HG03139 (cell line): Measurements from ENCODE around the gene SNCA.

Experiments used
- ATAC-seq: cut with Tn5 transposase; IDR thresholded peaks from one replicate; pipeline ENCODE4 v1.9.1; 2021; ENCODE audit not compliant: unreplicated experiment

SNCA gene

DNA sequence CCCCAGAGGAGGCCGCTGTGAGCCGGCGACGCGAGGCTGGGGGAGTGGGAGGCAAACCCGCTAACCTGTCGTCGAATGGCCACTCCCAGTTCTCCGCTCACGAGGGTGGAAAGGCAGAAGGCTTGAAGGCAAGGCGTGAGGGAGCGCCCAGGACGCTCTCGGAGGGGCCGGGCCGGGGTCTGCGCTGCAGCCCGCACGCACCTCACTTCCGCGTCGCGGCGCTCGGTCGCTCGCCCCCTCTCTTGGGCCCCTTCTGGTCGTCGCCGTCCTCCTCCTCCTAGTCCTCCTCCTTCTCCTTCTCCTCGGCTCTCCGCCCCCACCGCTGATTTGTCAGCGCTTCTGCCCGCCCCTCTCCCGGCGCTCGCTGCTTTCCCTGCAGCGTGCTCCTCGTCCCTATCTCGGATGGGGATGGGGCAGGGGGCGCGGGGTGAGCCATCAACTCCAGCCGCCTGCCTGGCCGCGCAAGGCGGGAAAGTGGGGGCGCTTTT lies at the start of gene SNCA:
Gene SNCA, minus strand, starts transcription at position 265 of the 488 bp plus-strand sequence. CDS start 1,494 bp downstream, outside the sequence.
- ATAC-seq = no peak

GRCh38 chr4:89879215-89879614 lies 42.3 kb upstream of the SNCA start:
- no peak for ATAC-seq

DNA sequence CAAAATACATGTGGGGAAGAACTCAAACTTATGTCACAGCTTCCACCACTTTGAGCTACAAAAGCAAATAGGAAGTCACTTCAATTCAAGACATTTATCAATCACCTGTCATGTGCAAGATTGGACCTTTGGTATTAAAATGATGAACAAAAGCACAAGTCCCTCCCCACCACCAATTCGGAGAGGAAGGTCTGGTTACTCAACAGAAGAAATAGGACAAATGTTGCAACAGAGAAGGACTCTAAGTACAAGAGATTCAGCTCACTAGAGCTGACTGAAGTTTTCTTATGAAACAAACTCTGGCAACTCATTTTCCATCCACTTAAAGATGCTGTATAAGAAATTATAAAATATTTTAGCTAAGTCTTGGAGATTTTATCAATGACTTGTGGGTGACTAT lies 41.6 kb upstream of the SNCA start:
- no peak for ATAC-seq

- ATAC-seq = no peak
Measured at GRCh38 chr4:89876548-89876947, 39.6 kb upstream of the SNCA start.

GRCh38 chr4:89871211-89871610 lies 34.2 kb upstream of the SNCA start:
- no peak for ATAC-seq

GRCh38 chr4:89868999-89869589 lies 32.1 kb upstream of the SNCA start:
- no peak for ATAC-seq

DNA sequence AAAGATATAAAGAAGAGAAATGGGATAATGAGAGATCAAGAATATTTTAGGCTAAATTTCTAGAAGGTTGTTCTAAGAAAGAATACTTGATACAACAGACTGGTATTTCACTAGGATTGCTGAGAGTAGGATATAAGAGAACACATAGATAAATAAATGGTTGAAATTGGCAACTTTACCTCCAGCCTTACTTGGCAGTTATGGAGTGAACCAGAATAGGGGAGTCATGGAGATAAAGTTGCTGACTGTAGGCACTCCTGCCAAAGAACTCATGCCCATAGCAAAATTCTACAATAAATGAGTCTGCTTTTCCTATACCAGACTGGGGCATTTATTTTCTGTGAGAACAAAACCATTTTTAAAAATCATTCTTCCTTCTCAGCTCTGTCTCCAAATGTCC lies 31.3 kb upstream of the SNCA start:
- no peak for ATAC-seq

- no peak for ATAC-seq
Measured at GRCh38 chr4:89863533-89863932, 26.6 kb upstream of the SNCA start.

DNA sequence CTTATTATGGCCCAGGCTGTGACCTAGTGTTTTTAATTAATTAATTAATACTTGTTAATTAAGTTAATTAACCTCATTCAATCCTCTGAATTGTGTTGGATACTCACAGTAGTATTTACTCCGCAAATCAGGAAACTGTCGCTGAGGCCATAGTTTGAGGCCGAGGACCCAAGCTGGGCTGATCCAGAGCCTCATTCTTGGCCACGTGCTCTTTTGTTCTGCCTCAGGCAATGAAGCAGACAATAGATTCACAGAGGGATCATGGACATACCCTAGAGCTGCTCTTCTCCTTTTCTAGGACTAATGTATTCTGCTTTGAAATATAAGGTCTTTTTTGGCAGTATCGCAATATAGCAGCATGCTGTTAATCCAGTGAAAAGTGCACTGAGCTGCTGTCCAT lies 24.0 kb upstream of the SNCA start:
- no peak for ATAC-seq

GRCh38 chr4:89855236-89855635 lies 18.3 kb upstream of the SNCA start:
- ATAC-seq = no peak

DNA sequence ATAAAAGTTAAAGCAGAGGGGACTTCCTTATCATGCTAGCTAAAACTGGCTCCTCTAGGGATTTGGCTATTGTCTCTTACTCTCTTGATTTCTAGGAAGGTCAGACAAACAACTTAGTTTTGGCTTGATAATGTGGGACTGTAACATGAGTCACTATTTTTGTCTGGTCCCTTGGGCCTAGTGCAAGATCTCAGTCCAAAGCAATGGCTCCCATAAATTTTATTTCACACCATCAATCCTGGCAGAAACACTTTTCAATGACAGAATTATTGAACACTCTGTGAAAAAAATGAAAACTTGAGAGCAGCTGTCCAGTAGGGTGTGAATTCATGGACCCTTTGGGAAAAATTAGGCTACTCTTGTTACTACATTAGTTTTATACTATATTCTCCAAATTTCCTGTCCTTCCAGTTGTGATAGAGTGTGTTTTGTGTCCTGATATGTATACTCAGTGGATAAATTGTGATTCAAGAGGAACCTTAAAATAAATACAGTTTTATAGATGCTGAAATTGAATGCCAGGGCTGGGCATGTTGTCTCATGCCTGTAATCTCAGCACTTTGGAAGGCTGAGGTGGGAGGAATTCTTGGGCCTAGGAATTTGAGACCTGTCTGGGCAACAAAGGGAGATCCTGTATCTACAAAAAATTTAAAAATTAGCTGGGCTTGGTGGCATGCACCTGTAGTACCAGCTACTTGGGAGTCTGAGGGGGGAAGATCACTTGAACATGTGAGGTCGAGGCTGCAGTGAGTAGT lies 10.8 kb upstream of the SNCA start:
- no peak for ATAC-seq

DNA sequence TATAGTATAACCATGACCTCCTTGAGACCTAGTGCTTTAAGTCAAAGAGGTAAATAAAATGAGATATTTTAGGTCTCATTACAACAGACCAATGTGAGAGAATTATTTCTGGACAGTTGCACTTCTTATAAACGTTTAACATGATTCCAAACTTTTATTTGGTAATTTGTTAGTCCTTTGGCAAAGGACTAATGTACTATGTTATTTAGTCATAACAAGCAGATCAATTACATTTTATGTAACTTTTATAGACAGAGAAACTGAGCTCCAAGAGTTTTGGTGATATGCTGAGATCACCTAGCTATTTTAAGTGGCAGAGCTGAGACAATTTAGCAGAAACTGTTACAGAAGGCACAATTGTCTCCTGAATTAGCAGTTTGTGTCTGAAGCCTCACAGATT lies 2.6 kb upstream of the SNCA start:
- no peak for ATAC-seq

DNA sequence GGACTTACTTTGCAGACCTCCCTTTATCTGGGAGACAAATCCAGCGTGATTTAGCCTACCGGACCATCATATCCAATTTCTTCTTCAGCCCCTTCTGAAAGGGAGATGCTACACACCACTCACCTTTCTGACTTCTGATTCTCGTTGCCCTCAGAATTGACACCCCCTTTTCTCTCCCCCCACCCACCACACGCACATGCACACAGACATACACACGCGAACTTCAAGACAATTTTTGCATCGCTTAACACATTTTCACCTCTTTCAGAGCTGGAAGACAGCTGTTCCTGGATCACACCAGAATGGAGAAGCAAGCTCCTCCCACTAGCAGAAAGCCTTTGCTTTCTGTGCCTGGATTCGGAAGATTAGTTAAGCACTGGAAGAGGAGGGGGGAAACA lies 1.0 kb upstream of the SNCA start:
- no peak for ATAC-seq

GRCh38 chr4:89837385-89837992 lies 528 bp upstream of the SNCA start:
- ATAC-seq = no peak

DNA sequence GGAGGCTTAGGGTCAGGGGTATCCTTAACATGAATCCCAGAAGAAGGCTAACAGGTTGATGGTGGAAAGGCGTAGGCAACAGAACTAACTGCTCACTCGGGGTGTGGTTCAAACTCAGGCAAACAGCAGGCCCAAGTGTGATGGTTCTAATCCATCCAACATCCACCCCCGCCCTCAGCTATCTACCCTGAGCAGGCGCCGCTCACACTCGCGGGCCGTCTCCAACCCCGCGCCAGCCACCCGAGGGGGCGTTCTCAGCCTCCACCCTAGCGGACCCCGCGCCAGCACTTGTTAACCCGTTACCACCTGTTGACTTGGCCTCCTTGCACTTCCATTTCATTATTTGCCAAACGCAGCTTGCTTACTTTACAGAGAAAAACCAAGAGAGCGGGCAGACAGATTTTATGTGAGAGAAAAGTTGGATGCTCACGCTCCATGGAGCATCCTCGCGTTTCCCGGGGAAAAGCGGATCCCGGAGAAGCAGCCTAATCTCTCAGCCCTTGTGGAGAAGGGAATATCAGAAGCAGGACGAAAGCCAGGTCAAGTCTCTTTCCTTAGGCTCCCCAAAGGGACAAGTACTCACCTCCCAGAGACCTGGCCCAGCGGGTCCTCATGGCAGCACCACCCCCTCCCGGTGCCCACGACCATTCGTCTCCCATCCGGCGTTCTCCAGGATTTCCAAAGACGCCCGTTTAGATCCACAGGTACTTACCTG lies 773 bp downstream of the SNCA start:
- ATAC-seq = no peak

- no peak for ATAC-seq
Measured at GRCh38 chr4:89835413-89835812, 1.5 kb downstream of the SNCA start.

- ATAC-seq = no peak
Measured at GRCh38 chr4:89834486-89835209, 2.3 kb downstream of the SNCA start.

DNA sequence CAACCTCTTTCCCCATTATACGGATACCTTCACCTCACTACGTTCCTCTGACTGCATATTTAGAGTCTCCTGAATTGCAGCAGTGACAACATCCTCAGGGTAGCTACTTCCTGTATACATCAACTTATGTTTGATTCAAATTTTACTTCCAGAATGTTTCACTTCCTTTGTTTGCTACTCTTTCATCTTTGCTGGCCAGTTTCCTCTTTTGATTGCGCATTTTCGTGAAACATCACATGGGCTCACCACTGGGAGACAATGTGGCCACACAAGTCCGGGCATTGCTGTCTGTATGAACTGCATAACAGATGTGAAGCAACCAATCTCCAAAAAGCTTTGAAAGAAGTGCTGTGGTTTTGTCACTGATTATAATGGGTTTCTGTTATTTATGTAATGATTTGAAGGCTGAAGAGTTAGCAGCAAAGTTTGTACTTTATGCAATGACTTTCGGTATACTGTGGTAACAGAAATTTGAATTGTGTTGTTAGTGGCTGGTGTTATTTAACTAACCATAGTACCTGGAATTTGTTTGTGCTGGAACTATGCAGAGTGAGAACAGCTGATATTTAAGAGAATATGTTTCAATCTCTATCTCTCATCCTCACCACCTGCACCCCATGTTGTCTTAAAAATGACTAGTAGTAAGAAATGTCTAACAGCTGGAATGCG lies 7.4 kb downstream of the SNCA start:
- ATAC-seq = peak; percentile 96

DNA sequence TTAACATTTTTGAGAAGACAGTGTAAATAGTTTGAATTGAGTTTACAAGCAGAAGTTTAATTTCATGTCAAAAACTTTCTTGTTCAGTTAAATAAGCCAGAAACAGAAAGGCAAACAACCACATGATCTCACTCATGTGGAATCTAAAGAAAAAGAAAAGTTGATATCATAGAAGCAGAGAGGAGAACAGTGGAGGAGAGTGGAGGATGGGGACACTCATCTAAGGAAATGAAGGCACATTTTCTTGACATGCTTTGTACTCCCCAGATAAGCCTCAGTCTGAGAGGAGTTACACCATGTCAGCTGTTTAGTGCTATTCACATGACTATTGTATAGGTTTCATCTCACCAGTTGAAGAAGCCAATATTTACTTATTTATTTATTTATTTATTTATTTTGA lies 13.5 kb downstream of the SNCA start:
- no peak for ATAC-seq

DNA sequence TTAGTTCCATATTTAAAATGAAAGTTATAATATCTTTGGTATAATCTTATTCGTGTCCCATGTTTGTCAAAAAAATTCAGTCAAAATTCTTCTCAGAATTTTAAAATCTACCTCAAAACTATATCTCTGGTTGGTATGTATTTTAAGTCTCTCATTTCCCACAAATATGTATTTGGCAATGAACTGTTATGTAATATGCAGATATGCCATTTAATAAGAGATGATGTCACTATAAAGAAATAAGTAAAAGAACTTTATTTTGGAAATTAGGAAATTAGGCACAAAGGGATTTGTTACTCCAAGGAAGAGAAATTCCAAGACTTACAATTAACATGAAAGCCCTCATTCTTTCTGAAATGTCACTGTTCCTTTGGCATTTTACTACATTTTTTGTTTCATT lies 15.3 kb downstream of the SNCA start:
- ATAC-seq = no peak
